Neural crest cell (in vitro differentiated cells): ENCODE data around the gene GPER1. TPM values are rescaled to one million over a fixed set of nuclear protein-coding genes. Genes with fewer than 3 reads are reported as not detected.
A peak's percentile ranks its signal among the peaks of the same experiment; 100 is the strongest.

Source experiments
- DNase-seq: peaks from one replicate; pipeline ENCODE4 v3.0.0; 2021; ENCODE audit warnings: low read depth, mixed read lengths, low spot score
- H3K27ac Mint-ChIP-seq: one replicate; pipeline ENCODE4 v1.8.0; 2021; ENCODE audit warnings: mild to moderate bottlenecking, mixed read lengths; ENCODE audit not compliant: unreplicated experiment
- H3K27me3 Mint-ChIP-seq: 2 replicates; pipeline ENCODE4 v1.8.0; 2021; ENCODE audit warnings: low read depth, mild to moderate bottlenecking, mixed read lengths
- H3K36me3 Mint-ChIP-seq: 2 replicates; pipeline ENCODE4 v1.8.0; 2021; ENCODE audit warnings: low read depth, mild to moderate bottlenecking, mixed read lengths
- H3K4me1 Mint-ChIP-seq: 2 replicates; pipeline ENCODE4 v1.8.0; 2021; ENCODE audit warnings: mixed read lengths
- H3K4me3 Mint-ChIP-seq: one replicate; pipeline ENCODE4 v1.8.0; 2021; ENCODE audit warnings: mild to moderate bottlenecking, mixed read lengths
- H3K9me3 Mint-ChIP-seq: 2 replicates; pipeline ENCODE4 v1.8.0; 2021; ENCODE audit warnings: mixed read lengths
- total RNA-seq: library from RNA; stranded (reverse); gene quantifications from 2 replicates; pipeline ENCODE4 v1.2.1, GENCODE V29; 2021
- TF ChIP-seq, protein P1 (sequence below): fragments of 200-600 bp; sonication (generic); conservative IDR thresholded peaks from 2 replicates; pipeline ENCODE4 v1.5.0; 2021; ENCODE audit warnings: antibody characterized with exemption, mild to moderate bottlenecking

Gene GPER1
- total RNA-seq, 1 donor from 2014 or later: 0.91 TPM

DNA sequence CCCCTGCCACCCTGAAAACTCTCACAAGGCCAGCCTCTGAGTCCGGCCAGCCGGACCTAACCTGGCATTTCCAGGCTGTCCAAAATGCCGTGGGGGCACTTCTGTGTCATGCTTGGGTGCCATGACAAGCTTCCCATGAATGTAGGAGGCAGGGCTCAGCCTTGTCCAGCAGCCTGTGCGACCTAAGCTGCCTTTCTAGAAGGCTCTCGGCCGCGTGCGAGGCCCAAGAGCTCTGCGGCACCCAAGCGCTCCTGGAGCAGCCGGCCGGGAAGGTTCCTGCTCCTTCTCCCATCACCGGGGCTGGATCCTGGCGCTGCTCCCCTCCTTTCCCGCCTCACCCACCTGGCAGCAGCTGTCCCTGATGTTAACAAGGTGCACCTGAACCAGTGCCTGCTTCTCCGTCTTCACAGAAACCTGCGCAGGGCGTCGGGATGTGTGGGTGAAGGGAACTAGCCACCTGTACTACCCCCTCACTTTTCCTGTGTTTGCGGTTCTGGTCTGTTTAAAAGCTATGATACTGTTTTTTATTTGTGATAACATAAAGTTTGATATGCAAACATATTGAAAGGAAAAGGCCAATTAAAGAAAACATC, 6.1 kb downstream of the GPER1 start:
- Mint-ChIP-seq H3K27me3 (no peaks in the 10 kb centered on the region), H3K4me3 (no peak overlapping the region), H3K4me1 (peaks cover 9% of the 10 kb centered on the region), H3K9me3 (no peaks in the 10 kb centered on the region), H3K27ac (peak overlapping the region; percentile 13), H3K36me3 (peaks cover 9% of the 10 kb centered on the region)
- TF ChIP-seq, protein P1, sequence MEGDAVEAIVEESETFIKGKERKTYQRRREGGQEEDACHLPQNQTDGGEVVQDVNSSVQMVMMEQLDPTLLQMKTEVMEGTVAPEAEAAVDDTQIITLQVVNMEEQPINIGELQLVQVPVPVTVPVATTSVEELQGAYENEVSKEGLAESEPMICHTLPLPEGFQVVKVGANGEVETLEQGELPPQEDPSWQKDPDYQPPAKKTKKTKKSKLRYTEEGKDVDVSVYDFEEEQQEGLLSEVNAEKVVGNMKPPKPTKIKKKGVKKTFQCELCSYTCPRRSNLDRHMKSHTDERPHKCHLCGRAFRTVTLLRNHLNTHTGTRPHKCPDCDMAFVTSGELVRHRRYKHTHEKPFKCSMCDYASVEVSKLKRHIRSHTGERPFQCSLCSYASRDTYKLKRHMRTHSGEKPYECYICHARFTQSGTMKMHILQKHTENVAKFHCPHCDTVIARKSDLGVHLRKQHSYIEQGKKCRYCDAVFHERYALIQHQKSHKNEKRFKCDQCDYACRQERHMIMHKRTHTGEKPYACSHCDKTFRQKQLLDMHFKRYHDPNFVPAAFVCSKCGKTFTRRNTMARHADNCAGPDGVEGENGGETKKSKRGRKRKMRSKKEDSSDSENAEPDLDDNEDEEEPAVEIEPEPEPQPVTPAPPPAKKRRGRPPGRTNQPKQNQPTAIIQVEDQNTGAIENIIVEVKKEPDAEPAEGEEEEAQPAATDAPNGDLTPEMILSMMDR: no peak
- DNase-seq: no peak

DNA sequence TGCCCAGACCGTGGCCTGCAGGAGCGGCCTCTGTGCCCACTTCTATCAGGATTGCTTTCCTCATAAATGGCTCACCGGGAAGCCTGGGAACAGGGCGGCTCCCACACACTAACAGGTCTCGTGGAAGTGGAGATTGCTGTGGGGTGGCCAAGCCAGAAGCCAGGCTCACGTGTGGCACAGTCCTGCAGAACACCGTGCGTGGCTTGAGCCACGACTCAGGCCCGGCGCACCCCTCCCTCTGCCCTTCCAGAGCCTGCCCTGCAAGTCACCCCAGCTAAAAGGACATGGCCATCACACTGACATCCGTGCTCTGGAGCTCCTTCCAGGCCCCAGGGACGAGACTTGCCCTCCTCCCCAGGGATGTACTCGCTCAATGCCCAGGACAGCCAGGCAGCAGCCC, 7.0 kb downstream of the GPER1 start:
- Mint-ChIP-seq H3K4me1 (peaks cover 8% of the 10 kb centered on the region), H3K36me3 (peaks cover 9% of the 10 kb centered on the region), H3K9me3 (no peaks in the 10 kb centered on the region), H3K27ac (no peak overlapping the region), H3K4me3 (no peak overlapping the region), H3K27me3 (no peaks in the 10 kb centered on the region)
- DNase-seq: no peak
- TF ChIP-seq, protein P1: no peak

DNA sequence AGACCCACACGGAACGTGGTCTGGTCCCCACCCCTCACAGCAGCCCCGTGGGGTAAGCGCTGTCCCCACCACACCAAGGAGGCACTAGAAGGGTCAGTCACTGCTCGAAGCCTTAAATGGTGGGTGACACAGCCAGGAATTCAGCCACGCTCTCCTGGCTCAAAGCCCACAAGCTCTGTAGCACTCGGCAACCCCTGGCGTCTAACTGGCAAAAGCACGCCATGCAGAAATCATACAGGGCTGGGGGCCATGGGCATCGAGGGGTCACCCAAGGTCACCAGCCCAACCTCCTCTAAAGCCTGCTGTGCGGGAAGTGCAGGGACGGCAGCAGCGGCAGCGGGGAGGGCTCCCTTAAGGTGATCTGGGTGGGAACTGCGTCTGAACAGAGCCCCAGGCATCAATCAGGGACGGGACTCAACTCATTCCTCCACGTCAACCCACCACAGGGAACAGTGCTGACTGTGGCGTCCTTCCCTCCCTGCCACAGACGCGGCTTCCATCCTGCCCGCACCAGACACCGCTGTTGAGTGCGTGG, 7.8 kb downstream of the GPER1 start:
- no peak overlapping the region for H3K4me3 Mint-ChIP-seq
- no peaks in the 10 kb centered on the region for H3K9me3 Mint-ChIP-seq
- peaks cover 8% of the 10 kb centered on the region for H3K4me1 Mint-ChIP-seq
- no peak for DNase-seq
- TF ChIP-seq, protein P1: no peak
- peak overlapping the region; percentile 35 for H3K27ac Mint-ChIP-seq
- peaks cover 9% of the 10 kb centered on the region for H3K36me3 Mint-ChIP-seq
- H3K27me3 Mint-ChIP-seq: no peaks in the 10 kb centered on the region

DNA sequence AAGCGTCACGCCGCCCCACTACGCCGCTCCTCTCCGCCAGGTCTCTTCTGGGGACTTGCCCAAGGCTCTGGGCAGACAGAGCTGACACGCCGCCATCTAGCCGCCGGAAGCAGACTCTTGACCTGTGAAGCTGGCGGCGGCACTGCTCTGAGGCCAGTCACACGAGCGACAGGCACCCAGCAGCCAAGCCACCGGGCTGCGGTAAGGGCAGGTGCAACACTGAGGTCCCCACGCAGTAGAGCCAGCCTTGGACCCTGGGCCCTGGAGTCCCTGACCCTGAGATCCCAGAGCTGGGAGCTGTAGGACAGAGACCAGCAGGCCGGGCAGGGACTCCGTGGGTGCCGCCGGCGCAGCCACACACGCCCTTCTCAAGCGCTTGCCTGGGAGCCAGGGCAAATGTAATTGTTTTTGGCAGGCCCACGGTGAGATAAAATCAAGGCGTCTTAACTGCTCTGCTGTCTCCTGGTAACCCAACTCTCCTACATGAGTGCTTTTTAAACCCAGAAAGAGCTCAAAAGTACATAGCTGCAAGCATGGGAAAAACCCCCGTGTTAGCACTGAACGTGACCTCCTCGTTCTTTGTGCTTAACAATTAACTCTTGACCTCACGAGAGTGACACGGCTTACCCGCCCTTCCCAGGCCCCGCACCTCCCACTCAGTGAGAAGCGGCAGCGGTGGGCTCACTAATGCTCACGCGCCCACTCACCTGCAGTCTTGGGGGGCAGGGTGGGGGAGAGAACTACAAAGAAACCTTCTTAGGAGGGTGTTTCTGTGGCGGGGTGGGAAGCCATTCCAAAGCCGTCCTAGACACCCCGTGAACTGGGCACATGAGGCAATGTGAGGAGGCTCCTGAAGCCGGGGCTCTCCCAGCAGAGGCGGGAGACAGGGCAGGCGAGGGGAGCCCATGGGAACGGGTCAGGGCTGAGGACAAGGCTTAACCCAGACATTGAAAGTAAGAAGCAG, 8.5 kb downstream of the GPER1 start:
- peaks cover 9% of the 10 kb centered on the region for H3K36me3 Mint-ChIP-seq
- DNase-seq: no peak
- TF ChIP-seq, protein P1: no peak
- H3K4me3 Mint-ChIP-seq: no peak overlapping the region
- H3K4me1 Mint-ChIP-seq: peaks cover 8% of the 10 kb centered on the region
- H3K27ac Mint-ChIP-seq: peak overlapping the region; percentile 75
- H3K9me3 Mint-ChIP-seq: no peaks in the 10 kb centered on the region
- no peaks in the 10 kb centered on the region for H3K27me3 Mint-ChIP-seq

DNA sequence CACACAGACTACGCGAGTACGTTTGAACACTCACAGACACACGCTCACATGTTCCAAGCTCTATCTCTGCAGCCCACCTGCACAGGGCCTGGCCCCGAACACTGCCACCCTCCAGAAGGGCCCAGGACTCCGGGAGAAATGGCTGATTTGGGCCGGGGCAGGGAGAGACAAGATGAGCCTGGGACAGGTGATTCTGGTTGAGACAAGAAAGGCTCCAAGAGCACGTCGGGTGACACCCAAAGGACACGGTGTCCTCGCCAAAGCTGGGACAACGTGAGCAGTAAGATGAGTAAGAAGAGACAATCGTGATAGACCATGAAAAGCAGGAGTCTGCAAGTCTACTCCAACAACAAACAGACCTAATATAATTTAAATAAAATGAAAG, 9.2 kb downstream of the GPER1 start:
- H3K27ac Mint-ChIP-seq: peak overlapping the region; percentile 75
- DNase-seq: no peak

More for the DNA sequence above, 9.2 kb downstream of the GPER1 start:
- Mint-ChIP-seq H3K27me3 (no peaks in the 10 kb centered on the region), H3K9me3 (no peaks in the 10 kb centered on the region), H3K4me1 (peaks cover 11% of the 10 kb centered on the region), H3K36me3 (peaks cover 9% of the 10 kb centered on the region), H3K4me3 (no peak overlapping the region)
- TF ChIP-seq, protein P1: no peak
